A549 (cell line): ENCODE results near the gene BABAM2. TPM values are rescaled to one million over a fixed set of nuclear protein-coding genes. Genes with fewer than 3 reads are reported as not detected.

Source experiments
- ATAC-seq, 2 experiments: fragments of 200-7000 bp in 1 of 2; fragments of >200 bp in 1 of 2; cut with Nextera tagmentation in 1 of 2; cut with Tn5 transposase in 1 of 2; 3 replicates each; pipeline versions ENCODE4 v1.8.0 to v1.9.1; 2018 to 2020; ENCODE audit warnings: mild to moderate bottlenecking in 1 of 2, moderate library complexity in 1 of 2
- CTCF ChIA-PET: fragments of 300-600 bp; sonication (Branson Sonifier 250); formaldehyde crosslinking; extraction: SDS; loops from one replicate; lab custom pipeline; 2021; ENCODE audit warnings: antibody characterized with exemption, inconsistent platforms; lab: Yijun Ruan, JAX
- POLR2A ChIA-PET: fragments of 350-600 bp; formaldehyde crosslinking; extraction: SDS; loops from one replicate; lab custom pipeline; 2021; ENCODE audit warnings: antibody characterized with exemption, inconsistent platforms; lab: Yijun Ruan, JAX
- DNase-seq, 2 experiments: peaks; one replicate each; pipeline versions ENCODE4 v3.0.0 to v3.0.0-alpha.2; 2011 to 2016; ENCODE audit warnings: low read depth in 1 of 2, low spot score in 1 of 2
- FAIRE-seq: peaks from 2 replicates; lab custom pipeline; 2011; peaks lifted over from hg19 to GRCh38; lab: Jason Lieb, UNC
- H3K27ac ChIP-seq, 2 experiments: fragments of >200 bp; sonication (Bioruptor Twin); formaldehyde crosslinking; 3 replicates each; pipeline ENCODE4 v1.5.1; 2016 to 2017
- H3K4me1 ChIP-seq: fragments of >200 bp; sonication (Bioruptor Twin); formaldehyde crosslinking; 3 replicates; pipeline ENCODE4 v1.6.1; 2016
- H3K4me2 ChIP-seq: fragments of >200 bp; sonication (Bioruptor Twin); formaldehyde crosslinking; 3 replicates; pipeline ENCODE4 v1.6.1; 2016
- H3K4me3 ChIP-seq: fragments of >200 bp; sonication (Bioruptor Twin); formaldehyde crosslinking; 3 replicates; pipeline ENCODE4 v1.5.1; 2016
- H3K9me3 ChIP-seq: fragments of >200 bp; sonication (Bioruptor Twin); formaldehyde crosslinking; 3 replicates; pipeline ENCODE4 v1.6.1; 2016
- CBX2 ChIP-seq: fragments of 200-600 bp; sonication (generic); IDR thresholded peaks from 2 replicates; pipeline ENCODE4 v1.6.1; 2016; ENCODE audit warnings: low read depth, mild to moderate bottlenecking, borderline replicate concordance
- CHD2 ChIP-seq: fragments of 150-350 bp; IDR thresholded peaks from 2 replicates; pipeline ENCODE4 v1.6.1; 2014; ENCODE audit warnings: low read length; ENCODE audit not compliant: partially characterized antibody
- EHF ChIP-seq: fragments of 250-450 bp; sonication (Bioruptor Pico); IDR thresholded peaks from 2 replicates; pipeline ENCODE4 v1.5.0; 2020; ENCODE audit warnings: mild to moderate bottlenecking
- EP300 ChIP-seq, 2 experiments: fragments of >200 bp; sonication (Bioruptor Twin); formaldehyde crosslinking; IDR thresholded peaks; 2 replicates in 1 of 2; 3 replicates in 1 of 2; pipeline ENCODE4 v1.6.1; 2016 to 2017
- HOXA7 ChIP-seq: fragments of 250-450 bp; sonication (Bioruptor Pico); IDR thresholded peaks from 2 replicates; pipeline ENCODE4 v1.5.0; 2020; ENCODE audit warnings: mild to moderate bottlenecking, moderate library complexity
- HOXB13 ChIP-seq: fragments of 250-450 bp; sonication (Bioruptor Pico); IDR thresholded peaks from 2 replicates; pipeline ENCODE4 v1.5.0; 2020; ENCODE audit warnings: low read depth, mild to moderate bottlenecking, moderate library complexity
- JUN ChIP-seq, 2 experiments: fragments of >200 bp; sonication (Bioruptor Twin); formaldehyde crosslinking; IDR thresholded peaks; 2 replicates in 1 of 2; 3 replicates in 1 of 2; pipeline ENCODE4 v1.6.1; 2016 to 2017
- KDM5A ChIP-seq: fragments of 200-600 bp; sonication (generic); IDR thresholded peaks from 2 replicates; pipeline ENCODE4 v1.6.1; 2016; ENCODE audit warnings: antibody characterized with exemption, mild to moderate bottlenecking
- MAZ ChIP-seq: fragments of 150-350 bp; IDR thresholded peaks from 2 replicates; pipeline ENCODE4 v1.6.1; 2014; ENCODE audit warnings: antibody characterized with exemption, low read depth, low read length, borderline replicate concordance
- MYC ChIP-seq: IDR thresholded peaks from 2 replicates; pipeline ENCODE4 v1.6.1; 2012; ENCODE audit warnings: mild to moderate bottlenecking, inconsistent platforms, low read length, improper control_type of control experiment, borderline replicate concordance
- NFE2L2 ChIP-seq: fragments of 150-350 bp; conservative IDR thresholded peaks from 2 replicates; pipeline ENCODE4 v1.6.1; 2014; ENCODE audit warnings: low read length
- POLR2AphosphoS2 ChIP-seq: conservative IDR thresholded peaks from 2 replicates; pipeline ENCODE4 v1.6.1; 2012; ENCODE audit warnings: low read length, improper control_type of control experiment, inconsistent platforms
- RARB ChIP-seq: fragments of 250-450 bp; sonication (Bioruptor Pico); IDR thresholded peaks from 2 replicates; pipeline ENCODE4 v1.8.0; 2021; ENCODE audit warnings: mild to moderate bottlenecking, moderate library complexity
- RCOR1 ChIP-seq: fragments of 150-350 bp; IDR thresholded peaks from 2 replicates; pipeline ENCODE4 v1.6.1; 2014; ENCODE audit warnings: antibody characterized with exemption, low read length, low read depth
- RFX5 ChIP-seq: fragments of 450-650 bp; IDR thresholded peaks from 2 replicates; pipeline ENCODE4 v1.7.1; 2014; ENCODE audit warnings: antibody characterized with exemption, mild to moderate bottlenecking, moderate library complexity
- ZFP36 ChIP-seq: fragments of 450-650 bp; IDR thresholded peaks from 2 replicates; pipeline ENCODE4 v1.6.1; 2014; ENCODE audit warnings: borderline replicate concordance; ENCODE audit not compliant: partially characterized antibody
- WGBS: methylation state at CpG from one replicate; pipeline ENCODE4 v1.1.6; 2017; ENCODE audit errors: missing lambda C conversion rate; 5-methylcytosine and 5-hydroxymethylcytosine counted together
- polyA plus RNA-seq, 4 experiments: library from polyadenylated mRNA; depleted of rRNA in 3 of 4; stranded (reverse); fragments of >200 nt; fragmentation: RNase III in 1 of 4; extraction: RNeasy Plus Mini Kit Qiagen cat#74134 plus additional on column Dnase treatment in 1 of 4; gene quantifications; 2 replicates in 3 of 4; 3 replicates in 1 of 4; pipeline ENCODE4 v1.2.3, GENCODE V29; 2011 to 2017
- TF ChIP-seq, protein P1 (sequence below): IDR thresholded peaks from 2 replicates; pipeline ENCODE4 v1.6.1; 2012
- TF ChIP-seq, protein P2 (sequence below): fragments of 200-600 bp; sonication (generic); IDR thresholded peaks from 2 replicates; pipeline ENCODE4 v1.6.1; 2016; ENCODE audit warnings: antibody characterized with exemption, mild to moderate bottlenecking, moderate library complexity
- TF ChIP-seq, protein P3 (sequence below): fragments of >200 bp; sonication (Bioruptor Twin); formaldehyde crosslinking; IDR thresholded peaks from 3 replicates; pipeline ENCODE4 v1.6.1; 2016
- TF ChIP-seq, protein P4 (sequence below): IDR thresholded peaks from 2 replicates; pipeline ENCODE4 v1.6.1; 2012
- TF ChIP-seq, protein P5 (sequence below): fragments of 250-450 bp; sonication (Bioruptor Pico); IDR thresholded peaks from 2 replicates; pipeline ENCODE4 v1.5.0; 2020; ENCODE audit warnings: low read depth, mild to moderate bottlenecking, moderate library complexity
- TF ChIP-seq, protein P6 (sequence below): fragments of >200 bp; sonication (Bioruptor Twin); formaldehyde crosslinking; IDR thresholded peaks from 3 replicates; pipeline ENCODE4 v1.5.1; 2016
- TF ChIP-seq, protein P7 (sequence below): fragments of >200 bp; sonication (Bioruptor Twin); formaldehyde crosslinking; IDR thresholded peaks from 2 replicates; pipeline ENCODE4 v1.6.1; 2016

Gene BABAM2
- polyA plus RNA-seq, 2 of the 4 experiments (the other 2 are of a cell fraction): 53.7 to 78.4 TPM

DNA sequence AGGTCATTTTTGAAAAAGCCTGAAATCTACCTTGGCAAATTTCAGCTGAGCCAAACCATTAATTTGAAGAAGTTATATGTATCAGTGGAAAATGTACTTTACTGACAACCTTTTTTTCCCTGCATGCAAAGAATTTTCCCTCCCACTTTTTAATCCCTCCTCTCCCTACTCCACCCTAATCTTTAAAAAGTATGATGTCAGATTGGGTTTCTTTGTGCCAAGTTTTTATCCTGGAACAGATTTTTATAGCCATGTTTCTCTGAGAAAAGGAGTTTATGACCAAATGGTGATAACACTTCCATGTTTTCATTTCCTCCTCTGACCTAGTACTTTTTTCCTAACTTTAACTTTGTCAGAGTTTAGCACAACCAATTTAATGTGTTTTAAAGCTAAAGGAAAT lies 251.9 kb downstream of the BABAM2 start:
- POLR2A ChIA-PET: no interaction called here
- ATAC-seq (no peak), FAIRE-seq (peak; percentile 82)

DNA sequence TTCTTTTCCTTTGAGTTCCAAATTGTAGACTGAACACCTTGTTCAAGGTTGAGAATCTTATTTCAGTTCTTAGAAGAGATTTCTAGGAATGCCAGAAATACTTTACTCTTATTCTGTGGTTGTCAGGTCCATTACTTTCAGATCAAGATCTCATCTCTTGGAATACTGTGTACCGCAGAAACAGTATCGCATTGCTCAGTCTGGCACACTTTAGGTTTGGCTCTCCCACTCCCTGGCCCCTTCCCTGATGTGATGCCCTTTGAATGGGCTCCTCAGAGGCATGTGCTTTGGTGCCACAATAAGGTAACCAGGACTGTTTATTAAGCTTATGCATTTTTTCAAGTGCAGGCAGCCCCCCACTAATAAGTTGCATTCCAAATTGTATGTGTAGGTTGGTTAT lies 257.5 kb downstream of the BABAM2 start:
- POLR2A ChIA-PET: no interaction called here
- 98% methylated on average over 2 of the region's 2 CpGs for WGBS
- FAIRE-seq (no peak), DNase-seq (no peak), ATAC-seq (no peak)
- Histone ChIP-seq H3K4me1 (0 out of 3 replicates have a peak, but pooled peaks cover 3% of the 10 kb centered on the region), H3K27ac (no peak overlapping the region), H3K4me2 (no peak overlapping the region), H3K9me3 (no peaks in the 10 kb centered on the region), H3K4me3 (no peak overlapping the region)
- CTCF ChIA-PET: interaction anchor here (0.8 to 1.2 kb wide), 4 partner anchors 9 to 78 kb away, joined by 3 to 4 read pairs (median 3); no protein-coding TSS in a partner anchor
- TF ChIP-seq ZFP36: no peak
- TF ChIP-seq, protein P1, sequence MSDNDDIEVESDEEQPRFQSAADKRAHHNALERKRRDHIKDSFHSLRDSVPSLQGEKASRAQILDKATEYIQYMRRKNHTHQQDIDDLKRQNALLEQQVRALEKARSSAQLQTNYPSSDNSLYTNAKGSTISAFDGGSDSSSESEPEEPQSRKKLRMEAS: no peak
- TF ChIP-seq KDM5A: no peak
- no peak for TF ChIP-seq HOXB13 (CRISPR knock-in tag)
- TF ChIP-seq RFX5: no peak
- TF ChIP-seq, protein P2, sequence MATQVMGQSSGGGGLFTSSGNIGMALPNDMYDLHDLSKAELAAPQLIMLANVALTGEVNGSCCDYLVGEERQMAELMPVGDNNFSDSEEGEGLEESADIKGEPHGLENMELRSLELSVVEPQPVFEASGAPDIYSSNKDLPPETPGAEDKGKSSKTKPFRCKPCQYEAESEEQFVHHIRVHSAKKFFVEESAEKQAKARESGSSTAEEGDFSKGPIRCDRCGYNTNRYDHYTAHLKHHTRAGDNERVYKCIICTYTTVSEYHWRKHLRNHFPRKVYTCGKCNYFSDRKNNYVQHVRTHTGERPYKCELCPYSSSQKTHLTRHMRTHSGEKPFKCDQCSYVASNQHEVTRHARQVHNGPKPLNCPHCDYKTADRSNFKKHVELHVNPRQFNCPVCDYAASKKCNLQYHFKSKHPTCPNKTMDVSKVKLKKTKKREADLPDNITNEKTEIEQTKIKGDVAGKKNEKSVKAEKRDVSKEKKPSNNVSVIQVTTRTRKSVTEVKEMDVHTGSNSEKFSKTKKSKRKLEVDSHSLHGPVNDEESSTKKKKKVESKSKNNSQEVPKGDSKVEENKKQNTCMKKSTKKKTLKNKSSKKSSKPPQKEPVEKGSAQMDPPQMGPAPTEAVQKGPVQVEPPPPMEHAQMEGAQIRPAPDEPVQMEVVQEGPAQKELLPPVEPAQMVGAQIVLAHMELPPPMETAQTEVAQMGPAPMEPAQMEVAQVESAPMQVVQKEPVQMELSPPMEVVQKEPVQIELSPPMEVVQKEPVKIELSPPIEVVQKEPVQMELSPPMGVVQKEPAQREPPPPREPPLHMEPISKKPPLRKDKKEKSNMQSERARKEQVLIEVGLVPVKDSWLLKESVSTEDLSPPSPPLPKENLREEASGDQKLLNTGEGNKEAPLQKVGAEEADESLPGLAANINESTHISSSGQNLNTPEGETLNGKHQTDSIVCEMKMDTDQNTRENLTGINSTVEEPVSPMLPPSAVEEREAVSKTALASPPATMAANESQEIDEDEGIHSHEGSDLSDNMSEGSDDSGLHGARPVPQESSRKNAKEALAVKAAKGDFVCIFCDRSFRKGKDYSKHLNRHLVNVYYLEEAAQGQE: no peak
- TF ChIP-seq JUN (IDR thresholded peaks at IDR 0.05): no peak
- TF ChIP-seq RCOR1: no peak
- no peak for TF ChIP-seq HOXA7
- TF ChIP-seq, protein P3, sequence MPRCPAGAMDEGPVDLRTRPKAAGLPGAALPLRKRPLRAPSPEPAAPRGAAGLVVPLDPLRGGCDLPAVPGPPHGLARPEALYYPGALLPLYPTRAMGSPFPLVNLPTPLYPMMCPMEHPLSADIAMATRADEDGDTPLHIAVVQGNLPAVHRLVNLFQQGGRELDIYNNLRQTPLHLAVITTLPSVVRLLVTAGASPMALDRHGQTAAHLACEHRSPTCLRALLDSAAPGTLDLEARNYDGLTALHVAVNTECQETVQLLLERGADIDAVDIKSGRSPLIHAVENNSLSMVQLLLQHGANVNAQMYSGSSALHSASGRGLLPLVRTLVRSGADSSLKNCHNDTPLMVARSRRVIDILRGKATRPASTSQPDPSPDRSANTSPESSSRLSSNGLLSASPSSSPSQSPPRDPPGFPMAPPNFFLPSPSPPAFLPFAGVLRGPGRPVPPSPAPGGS: no peak
- no peak for TF ChIP-seq POLR2AphosphoS2
- no peak for TF ChIP-seq MAZ
- TF ChIP-seq NFE2L2: no peak
- TF ChIP-seq, protein P4, sequence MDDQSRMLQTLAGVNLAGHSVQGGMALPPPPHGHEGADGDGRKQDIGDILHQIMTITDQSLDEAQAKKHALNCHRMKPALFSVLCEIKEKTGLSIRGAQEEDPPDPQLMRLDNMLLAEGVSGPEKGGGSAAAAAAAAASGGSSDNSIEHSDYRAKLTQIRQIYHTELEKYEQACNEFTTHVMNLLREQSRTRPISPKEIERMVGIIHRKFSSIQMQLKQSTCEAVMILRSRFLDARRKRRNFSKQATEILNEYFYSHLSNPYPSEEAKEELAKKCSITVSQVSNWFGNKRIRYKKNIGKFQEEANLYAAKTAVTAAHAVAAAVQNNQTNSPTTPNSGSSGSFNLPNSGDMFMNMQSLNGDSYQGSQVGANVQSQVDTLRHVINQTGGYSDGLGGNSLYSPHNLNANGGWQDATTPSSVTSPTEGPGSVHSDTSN: no peak
- TF ChIP-seq MYC: no peak
- TF ChIP-seq EP300 (IDR thresholded peaks at IDR 0.05): no peak
- TF ChIP-seq CBX2: no peak
- no peak for TF ChIP-seq RARB (CRISPR knock-in tag)
- TF ChIP-seq, protein P5, sequence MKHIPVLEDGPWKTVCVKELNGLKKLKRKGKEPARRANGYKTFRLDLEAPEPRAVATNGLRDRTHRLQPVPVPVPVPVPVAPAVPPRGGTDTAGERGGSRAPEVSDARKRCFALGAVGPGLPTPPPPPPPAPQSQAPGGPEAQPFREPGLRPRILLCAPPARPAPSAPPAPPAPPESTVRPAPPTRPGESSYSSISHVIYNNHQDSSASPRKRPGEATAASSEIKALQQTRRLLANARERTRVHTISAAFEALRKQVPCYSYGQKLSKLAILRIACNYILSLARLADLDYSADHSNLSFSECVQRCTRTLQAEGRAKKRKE (CRISPR knock-in tag): no peak
- no peak for TF ChIP-seq CHD2
- TF ChIP-seq, all 56 proteins: peak for 0

More for the DNA sequence above, 251.9 kb downstream of the BABAM2 start:
- DNase-seq: no peak
- 0 out of 3 replicates have a peak overlapping the region, but pooled peaks have one; percentile 5 for H3K4me2 ChIP-seq
- no peak overlapping the region for H3K4me3 ChIP-seq
- peaks cover 20% of the 10 kb centered on the region for H3K4me1 ChIP-seq
- CTCF ChIA-PET: no interaction called here
- H3K27ac ChIP-seq: peak overlapping the region in 1 of 2 experiments; percentile 15; a peak in 1 of 6 replicates
- TF ChIP-seq, protein P6, sequence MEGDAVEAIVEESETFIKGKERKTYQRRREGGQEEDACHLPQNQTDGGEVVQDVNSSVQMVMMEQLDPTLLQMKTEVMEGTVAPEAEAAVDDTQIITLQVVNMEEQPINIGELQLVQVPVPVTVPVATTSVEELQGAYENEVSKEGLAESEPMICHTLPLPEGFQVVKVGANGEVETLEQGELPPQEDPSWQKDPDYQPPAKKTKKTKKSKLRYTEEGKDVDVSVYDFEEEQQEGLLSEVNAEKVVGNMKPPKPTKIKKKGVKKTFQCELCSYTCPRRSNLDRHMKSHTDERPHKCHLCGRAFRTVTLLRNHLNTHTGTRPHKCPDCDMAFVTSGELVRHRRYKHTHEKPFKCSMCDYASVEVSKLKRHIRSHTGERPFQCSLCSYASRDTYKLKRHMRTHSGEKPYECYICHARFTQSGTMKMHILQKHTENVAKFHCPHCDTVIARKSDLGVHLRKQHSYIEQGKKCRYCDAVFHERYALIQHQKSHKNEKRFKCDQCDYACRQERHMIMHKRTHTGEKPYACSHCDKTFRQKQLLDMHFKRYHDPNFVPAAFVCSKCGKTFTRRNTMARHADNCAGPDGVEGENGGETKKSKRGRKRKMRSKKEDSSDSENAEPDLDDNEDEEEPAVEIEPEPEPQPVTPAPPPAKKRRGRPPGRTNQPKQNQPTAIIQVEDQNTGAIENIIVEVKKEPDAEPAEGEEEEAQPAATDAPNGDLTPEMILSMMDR: no peak
- TF ChIP-seq, protein P7, sequence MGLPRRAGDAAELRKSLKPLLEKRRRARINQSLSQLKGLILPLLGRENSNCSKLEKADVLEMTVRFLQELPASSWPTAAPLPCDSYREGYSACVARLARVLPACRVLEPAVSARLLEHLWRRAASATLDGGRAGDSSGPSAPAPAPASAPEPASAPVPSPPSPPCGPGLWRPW: no peak
- no peak for TF ChIP-seq EHF (CRISPR knock-in tag)
- no peaks in the 10 kb centered on the region for H3K9me3 ChIP-seq
